HG02610 (cell line): ENCODE measurements around the gene LYSMD4.

Source experiments
- ATAC-seq: cut with Tn5 transposase; IDR thresholded peaks from one replicate; pipeline ENCODE4 v1.9.1; 2021; ENCODE audit warnings: mild to moderate bottlenecking, moderate library complexity; ENCODE audit not compliant: unreplicated experiment

LYSMD4 gene

DNA sequence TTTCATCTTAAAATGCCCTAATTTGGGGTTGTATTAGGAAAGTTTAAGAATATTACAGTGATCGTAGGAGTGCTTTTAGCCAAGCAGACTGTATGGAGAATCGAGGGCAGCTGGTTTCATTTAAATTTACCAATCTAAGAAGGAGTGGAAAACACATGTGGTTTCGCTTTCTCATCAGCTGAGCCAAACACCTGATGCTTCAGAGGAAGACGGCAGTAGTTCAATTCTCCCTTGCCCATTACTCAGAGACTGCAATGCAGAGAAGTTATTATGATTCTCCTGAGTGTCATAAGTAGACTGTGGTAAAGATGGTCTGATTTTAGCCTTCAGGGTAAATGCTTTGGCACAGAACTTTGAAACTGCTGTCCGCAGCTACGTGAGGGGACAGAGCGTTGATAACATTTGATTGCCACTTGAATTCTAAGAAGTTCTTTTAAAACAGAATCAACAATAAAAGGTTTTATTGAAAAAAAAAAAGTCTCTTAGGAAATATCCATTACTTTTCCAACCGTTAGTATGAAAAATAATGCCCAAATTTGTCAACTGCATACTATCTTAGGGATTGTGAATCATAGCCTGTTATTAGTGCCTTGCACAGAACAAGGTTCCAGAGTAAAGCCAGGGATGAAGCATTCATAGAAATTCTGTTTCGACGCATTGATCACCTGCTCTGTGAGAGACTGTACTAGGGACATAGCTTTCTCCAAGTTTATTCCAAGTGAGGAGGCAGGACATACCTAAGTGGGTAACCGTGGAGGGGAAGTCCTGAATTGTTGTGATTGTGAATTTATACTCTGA lies 25.6 kb downstream of the LYSMD4 start:
- no peak for ATAC-seq

DNA sequence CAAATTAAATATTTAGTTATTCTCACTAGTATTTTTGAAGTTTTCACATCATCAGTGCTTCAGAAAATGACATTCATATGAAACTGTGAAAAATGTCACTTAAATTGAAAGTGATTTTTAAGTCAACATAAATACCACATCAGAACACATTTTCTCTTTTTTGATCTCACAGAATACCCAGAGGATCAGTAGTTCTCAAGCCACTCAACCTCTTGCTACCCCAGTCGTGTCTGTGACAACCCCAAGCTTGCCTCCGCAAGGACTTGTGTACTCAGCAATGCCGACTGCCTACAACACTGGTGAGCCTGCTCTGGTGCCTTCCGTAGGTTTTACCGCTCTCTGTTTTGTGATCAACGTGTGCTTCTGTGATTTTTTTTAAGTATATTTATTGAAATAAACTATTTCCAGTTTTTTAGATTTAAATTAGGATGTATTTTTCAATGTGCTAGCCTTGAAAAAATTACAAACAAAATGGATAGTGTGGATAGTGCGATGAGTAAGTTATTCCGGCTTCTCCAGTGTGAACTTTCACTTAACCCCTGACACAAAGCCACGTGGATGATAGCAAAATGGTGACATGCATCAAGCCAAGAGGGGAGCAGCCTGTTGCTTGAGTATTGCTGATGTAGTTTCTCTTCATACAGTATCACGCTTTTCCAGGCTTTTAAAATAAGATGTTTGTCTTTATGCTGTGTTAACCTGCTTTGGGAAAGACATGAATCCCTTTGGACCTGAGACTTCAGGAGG lies 26.5 kb downstream of the LYSMD4 start:
- peak; percentile 44 for ATAC-seq

- ATAC-seq: peak; percentile 43
Observed at GRCh38 chr15:99704444-99704838, 28.8 kb downstream of the LYSMD4 start.

DNA sequence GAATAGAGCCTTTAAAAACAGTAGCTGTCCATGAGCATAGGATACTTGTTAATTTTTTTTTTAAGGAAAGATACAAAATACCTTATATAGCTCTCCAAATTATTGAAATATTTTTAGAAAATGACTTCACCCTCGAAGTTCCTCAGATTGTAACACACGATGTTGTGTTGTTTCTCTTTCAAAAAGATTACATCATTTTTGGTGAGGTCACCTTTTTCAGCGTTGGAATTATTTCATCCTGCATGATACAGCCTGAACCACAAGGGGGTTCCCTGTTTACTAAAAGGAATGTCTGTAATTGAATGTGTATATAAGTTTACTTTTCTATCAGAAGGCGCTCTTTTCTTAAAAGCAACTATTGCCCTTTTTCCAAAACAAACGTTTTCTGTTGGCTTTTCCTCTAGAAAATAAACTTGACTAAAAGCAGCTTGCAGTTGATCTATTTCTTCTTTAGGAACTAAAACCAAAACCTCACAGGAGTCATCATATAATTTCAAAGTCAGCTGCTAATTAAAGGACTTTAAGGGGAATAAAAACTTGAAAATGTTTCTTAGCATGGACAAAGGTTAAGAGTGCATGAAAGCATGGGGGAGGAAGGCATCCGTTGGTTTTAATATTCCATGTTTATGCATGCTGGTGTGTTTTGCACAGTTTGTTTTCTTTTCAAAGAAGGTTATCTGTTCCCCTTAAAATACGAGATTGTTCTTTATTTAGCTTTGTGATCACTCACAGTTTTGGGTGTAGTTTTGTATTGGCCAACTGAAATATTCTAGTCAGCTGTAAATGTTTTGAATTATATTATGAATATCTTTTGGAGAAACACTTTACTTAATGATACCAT lies 29.4 kb downstream of the LYSMD4 start:
- ATAC-seq: peak; percentile 54

DNA sequence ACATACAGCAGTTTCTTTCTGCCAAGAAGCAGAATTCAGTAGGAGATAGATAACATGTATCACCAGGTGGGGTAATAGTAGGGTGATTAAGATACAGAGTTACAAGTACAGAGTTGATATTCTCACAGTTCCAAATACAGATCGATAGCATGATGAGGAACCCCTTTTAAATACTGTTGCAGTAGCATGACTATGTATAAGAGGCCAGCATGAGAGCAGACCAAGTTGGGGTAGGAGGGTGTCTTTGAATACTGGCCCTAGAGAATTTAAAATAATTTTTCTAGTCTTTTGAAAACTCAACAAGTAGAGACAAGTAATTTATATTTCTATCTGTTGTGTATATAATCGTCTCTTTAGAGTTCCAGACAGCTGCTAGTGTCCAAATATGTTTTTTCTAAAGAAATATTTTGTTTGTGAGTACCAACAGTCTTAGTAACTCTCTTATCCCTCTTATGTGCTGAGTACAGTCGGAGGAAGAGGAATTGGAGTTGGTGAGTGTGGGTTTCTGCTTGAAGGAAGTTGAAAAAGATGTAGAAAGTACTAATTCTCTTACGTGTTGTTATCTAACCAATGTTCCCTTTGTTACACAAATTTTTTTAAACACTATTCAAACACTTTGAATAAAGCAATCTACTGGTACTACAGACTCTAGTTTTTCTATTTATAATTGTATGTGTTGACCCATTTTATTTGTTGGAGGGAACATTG lies 30.2 kb downstream of the LYSMD4 start:
- ATAC-seq: no peak

DNA sequence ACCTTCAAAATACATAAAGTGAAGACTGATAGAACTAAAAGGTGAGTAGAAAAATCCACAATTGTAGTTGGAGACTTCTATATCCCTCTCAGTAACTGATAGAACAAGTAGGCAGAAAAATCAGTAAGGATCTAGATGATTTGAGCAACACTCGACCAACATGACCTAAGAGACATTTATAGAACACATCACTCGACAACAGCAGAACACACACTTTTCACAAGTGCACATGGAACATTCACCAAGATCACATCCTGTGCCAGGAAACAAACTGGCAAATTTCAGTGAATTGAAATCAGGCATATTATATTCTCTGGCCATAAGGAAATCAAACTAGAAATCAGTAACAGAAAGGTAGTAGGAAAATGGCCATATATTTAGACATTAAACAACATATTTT lies 37.1 kb downstream of the LYSMD4 start:
- no peak for ATAC-seq

- ATAC-seq: no peak
Observed at GRCh38 chr15:99692825-99693224, 40.4 kb downstream of the LYSMD4 start.

DNA sequence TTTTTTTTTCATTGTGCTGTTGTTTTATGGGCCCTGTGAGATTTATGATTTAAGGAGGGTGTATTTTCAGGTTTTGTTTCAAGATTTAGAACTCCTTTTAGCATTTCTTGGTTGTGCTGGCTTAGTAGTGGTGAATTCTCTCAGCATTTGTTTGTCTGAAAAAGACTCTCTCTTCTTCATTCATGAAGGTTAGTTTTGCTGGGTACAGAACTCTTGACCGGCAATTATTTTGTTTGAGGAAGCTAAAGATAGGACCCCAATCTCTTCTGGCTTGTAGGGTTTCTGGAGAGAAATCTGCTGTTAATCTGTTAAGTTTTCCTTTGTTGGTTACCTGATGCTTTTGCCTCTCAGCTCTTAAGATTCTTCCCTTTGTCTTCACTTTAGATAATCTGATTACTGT lies 46.9 kb downstream of the LYSMD4 start:
- ATAC-seq: no peak

- ATAC-seq: no peak
Observed at GRCh38 chr15:99683000-99683670, 50.1 kb downstream of the LYSMD4 start.

DNA sequence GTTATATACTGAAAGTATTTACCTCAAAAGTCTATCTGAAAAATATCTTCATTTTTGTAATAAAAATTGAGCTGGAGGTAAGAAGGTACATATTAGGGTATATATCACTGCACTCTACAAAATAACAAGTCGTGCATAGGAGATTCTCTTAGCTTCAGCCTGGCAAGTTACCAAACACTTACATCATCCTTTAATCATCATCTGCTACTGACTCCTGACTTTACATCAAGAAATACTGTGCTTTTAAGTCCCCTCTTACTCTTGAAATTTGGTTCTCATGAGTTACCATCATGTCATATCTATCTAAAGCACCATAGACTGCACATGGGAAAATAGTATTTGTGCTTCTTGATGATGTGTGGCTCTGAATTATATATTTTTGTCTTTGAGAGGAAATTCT lies 50.8 kb downstream of the LYSMD4 start:
- no peak for ATAC-seq

DNA sequence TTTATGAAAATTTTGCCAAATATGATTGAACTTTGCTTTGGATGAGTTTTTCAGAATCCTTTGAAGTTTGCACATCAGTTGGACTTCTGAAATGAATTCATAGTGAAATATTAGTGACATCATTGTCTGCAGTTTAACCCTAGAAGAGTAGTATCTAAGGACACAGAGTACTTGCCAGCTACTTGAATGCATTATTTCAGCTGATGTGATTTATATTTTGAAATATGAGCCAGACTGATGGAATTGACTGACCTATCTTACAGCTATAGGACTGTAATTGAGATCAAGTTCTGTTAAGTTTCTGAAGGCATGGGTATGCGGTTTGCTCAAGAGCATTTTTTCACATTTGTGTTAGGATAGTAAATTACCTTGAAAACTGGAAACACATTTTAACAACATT lies 51.2 kb downstream of the LYSMD4 start:
- ATAC-seq: no peak

DNA sequence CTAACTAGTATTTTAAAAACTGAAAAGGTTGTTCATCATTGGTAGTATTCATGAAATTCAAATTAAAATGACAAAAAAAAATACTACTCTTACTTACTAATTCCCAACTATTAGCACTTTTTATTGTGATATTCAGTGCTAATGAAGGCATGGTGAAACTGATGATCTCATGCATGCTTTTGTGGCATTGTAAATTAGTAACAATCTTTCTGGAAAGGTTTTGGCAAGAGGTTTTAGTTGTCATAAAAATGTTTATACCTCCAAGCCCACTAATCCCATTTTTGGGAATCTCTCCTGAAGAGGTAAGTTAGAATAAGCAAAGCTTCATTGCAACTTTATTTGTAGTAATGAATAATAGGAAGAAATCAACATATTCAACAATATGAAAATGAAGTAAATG lies 53.0 kb downstream of the LYSMD4 start:
- ATAC-seq: no peak

DNA sequence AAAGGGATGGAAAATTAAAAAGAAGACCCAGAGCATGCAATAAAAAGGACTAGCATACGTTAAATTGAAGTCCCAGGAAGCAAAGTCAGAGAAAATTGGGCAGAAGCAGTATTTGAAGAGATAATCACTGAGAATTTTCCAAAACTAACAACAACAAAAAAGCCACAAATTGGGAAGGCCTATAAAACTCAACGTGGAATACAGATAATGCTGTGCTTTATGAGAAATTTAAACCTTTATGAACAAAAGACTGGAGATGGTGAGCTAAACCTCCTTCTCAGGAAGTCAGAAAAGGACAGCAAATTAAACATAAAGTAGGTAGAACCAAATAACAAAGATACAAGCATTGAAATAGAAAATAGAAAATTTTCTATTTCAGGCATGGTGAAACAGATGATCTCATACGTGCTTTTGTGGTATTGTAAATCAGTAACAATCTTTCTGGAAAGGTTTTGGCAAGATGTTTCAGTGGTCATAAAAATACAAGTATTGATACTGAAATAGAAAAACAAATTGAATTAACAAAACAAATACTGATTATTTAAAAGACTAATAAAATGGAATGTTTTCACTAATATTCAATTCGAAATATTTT lies 55.6 kb downstream of the LYSMD4 start:
- no peak for ATAC-seq
